GM23248 (cell line): ENCODE measurements around the gene NUP62CL. TPM values are rescaled to one million over a fixed set of nuclear protein-coding genes. Genes with fewer than 3 reads are reported as not detected.

Source experiments
- DNase-seq: peaks from one replicate; pipeline ENCODE4 v3.0.0-alpha.2; 2015
- H2AFZ ChIP-seq: fragments of 200-600 bp; sonication (generic); 2 replicates; pipeline ENCODE4 v1.6.1; 2016; ENCODE audit warnings: antibody characterized with exemption
- H3F3A ChIP-seq: fragments of 200-600 bp; sonication (generic); 2 replicates; pipeline ENCODE4 v1.6.1; 2016; ENCODE audit warnings: mild to moderate bottlenecking, antibody characterized with exemption, mixed run types; ENCODE audit not compliant: insufficient read depth
- H3K27ac ChIP-seq: fragments of 200-600 bp; sonication (generic); 2 replicates; pipeline ENCODE4 v1.5.1; 2016; ENCODE audit warnings: mild to moderate bottlenecking
- H3K27me3 ChIP-seq: fragments of 200-600 bp; sonication (generic); replicated peaks from 2 replicates; pipeline ENCODE4 v1.6.1; 2016; ENCODE audit warnings: mild to moderate bottlenecking; ENCODE audit not compliant: insufficient read depth
- H3K36me3 ChIP-seq: fragments of 200-600 bp; sonication (generic); 2 replicates; pipeline ENCODE4 v1.6.1; 2016; ENCODE audit warnings: low read depth, mild to moderate bottlenecking
- H3K4me1 ChIP-seq: fragments of 200-600 bp; sonication (generic); 2 replicates; pipeline ENCODE4 v1.6.1; 2016; ENCODE audit warnings: mild to moderate bottlenecking; ENCODE audit not compliant: insufficient read depth
- H3K4me2 ChIP-seq: fragments of 200-600 bp; sonication (generic); one replicate; pipeline ENCODE4 v1.6.1; 2016; ENCODE audit warnings: mild to moderate bottlenecking; ENCODE audit not compliant: unreplicated experiment
- H3K4me3 ChIP-seq: fragments of 200-600 bp; sonication (generic); 2 replicates; pipeline ENCODE4 v1.5.1; 2016; ENCODE audit warnings: mild to moderate bottlenecking
- H3K79me2 ChIP-seq: fragments of 200-600 bp; sonication (generic); 2 replicates; pipeline ENCODE4 v1.6.1; 2016; ENCODE audit warnings: mild to moderate bottlenecking; ENCODE audit not compliant: insufficient read depth
- H3K9ac ChIP-seq: fragments of 200-600 bp; sonication (generic); 2 replicates; pipeline ENCODE4 v1.6.1; 2016; ENCODE audit warnings: mild to moderate bottlenecking
- H3K9me2 ChIP-seq: fragments of 200-600 bp; sonication (generic); 2 replicates; pipeline ENCODE4 v1.6.1; 2016; ENCODE audit warnings: mixed run types, mild to moderate bottlenecking, moderate library complexity; ENCODE audit not compliant: insufficient read depth
- H3K9me3 ChIP-seq: fragments of 200-600 bp; sonication (generic); one replicate; pipeline ENCODE4 v1.6.1; 2017; ENCODE audit warnings: low read depth
- H4K20me1 ChIP-seq: fragments of 200-600 bp; sonication (generic); 2 replicates; pipeline ENCODE4 v1.6.0; 2016; ENCODE audit not compliant: insufficient read depth
- EZH2 ChIP-seq: fragments of 200-600 bp; sonication (generic); IDR thresholded peaks from 2 replicates; pipeline ENCODE4 v1.6.1; 2018; ENCODE audit warnings: antibody characterized with exemption, mild to moderate bottlenecking; ENCODE audit not compliant: insufficient read depth, poor library complexity, severe bottlenecking
- EZH2phosphoT487 ChIP-seq: fragments of 200-600 bp; sonication (generic); IDR thresholded peaks from 2 replicates; pipeline ENCODE4 v1.6.1; 2018; ENCODE audit warnings: antibody characterized with exemption, moderate library complexity, mild to moderate bottlenecking, low read depth; ENCODE audit not compliant: insufficient read depth
- WGBS, 2 experiments: methylation state at CpG; one replicate each; pipeline ENCODE4 v1.1.6; 2015 to 2017; ENCODE audit warnings: low lambda C conversion rate in 2 of 2, low coverage in 1 of 2; ENCODE audit errors: missing lambda C conversion rate in 2 of 2; 5-methylcytosine and 5-hydroxymethylcytosine counted together
- in situ Hi-C: fragments of 300-500 bp; cut with MboI; formaldehyde crosslinking; loops from 2 replicates; pipeline ENCODE4 v1.15.0; 2020
- polyA plus RNA-seq: library from polyadenylated mRNA; unstranded; fragments of >200 nt; fragmentation: Nextera tagmentation; extraction: Ambion mirVana; gene quantifications from 2 replicates; pipeline ENCODE4 v1.2.1, GENCODE V29; 2016
- total RNA-seq: library from RNA; depleted of rRNA; stranded (reverse); fragments of >200 nt; shearing (Covaris generic); gene quantifications from 2 replicates; pipeline ENCODE4 v1.2.3, GENCODE V29; 2014

NUP62CL gene
- total and polyA plus RNA-seq, 2 experiments from 2014 or later: not detected

GRCh38 chrX:107154787-107155620 is 51.2 kb downstream of the NUP62CL start:
- in situ Hi-C loops: no loop called here
- TF ChIP-seq EZH2phosphoT487 (no peak), EZH2 (no peak)
- Histone ChIP-seq H3K4me2 (no peak overlapping the region), H3F3A (no peaks in the 10 kb centered on the region), H3K9ac (no peak overlapping the region), H3K36me3 (no peaks in the 10 kb centered on the region), H3K27me3 (no peaks in the 10 kb centered on the region), H3K4me1 (no peaks in the 10 kb centered on the region), H3K79me2 (no peaks in the 10 kb centered on the region), H3K9me2 (no peaks in the 10 kb centered on the region), H3K27ac (no peak overlapping the region), H3K4me3 (no peak overlapping the region), H3K9me3 (no peaks in the 10 kb centered on the region), H2AFZ (no peak overlapping the region), H4K20me1 (no peaks in the 10 kb centered on the region)
- 55 to 56% methylated on average over 4 to 5 of the region's 6 CpGs for WGBS, 2 experiments
- peak; percentile 10 for DNase-seq

- Histone ChIP-seq H2AFZ (no peak overlapping the region), H4K20me1 (no peaks in the 10 kb centered on the region), H3K4me3 (no peak overlapping the region), H3K79me2 (no peaks in the 10 kb centered on the region), H3K9me2 (no peaks in the 10 kb centered on the region), H3K4me1 (no peaks in the 10 kb centered on the region), H3K9me3 (no peaks in the 10 kb centered on the region), H3K27ac (no peak overlapping the region), H3K9ac (no peak overlapping the region), H3K27me3 (no peaks in the 10 kb centered on the region), H3K4me2 (no peak overlapping the region), H3K36me3 (no peaks in the 10 kb centered on the region), H3F3A (no peaks in the 10 kb centered on the region)
- 83 to 87% methylated on average over 5 of the region's 5 CpGs for WGBS, 2 experiments
- TF ChIP-seq EZH2phosphoT487 (no peak), EZH2 (no peak)
- no peak for DNase-seq
- in situ Hi-C loops: no loop called here
Measured at GRCh38 chrX:107153005-107153404, 53.2 kb downstream of the NUP62CL start.

- peak; percentile 14 for DNase-seq
- Histone ChIP-seq H3F3A (no peaks in the 10 kb centered on the region), H3K9me3 (no peaks in the 10 kb centered on the region), H3K79me2 (no peaks in the 10 kb centered on the region), H3K9me2 (no peaks in the 10 kb centered on the region), H3K9ac (no peak overlapping the region), H3K4me3 (no peak overlapping the region), H3K4me2 (no peak overlapping the region), H3K27me3 (no peaks in the 10 kb centered on the region), H3K27ac (no peak overlapping the region), H2AFZ (no peak overlapping the region), H4K20me1 (no peaks in the 10 kb centered on the region), H3K36me3 (no peaks in the 10 kb centered on the region), H3K4me1 (no peaks in the 10 kb centered on the region)
- TF ChIP-seq EZH2 (no peak), EZH2phosphoT487 (no peak)
- in situ Hi-C loops: no loop called here
Measured at GRCh38 chrX:107146670-107147069, 59.6 kb downstream of the NUP62CL start.

- H3K27ac ChIP-seq: peak overlapping the region; percentile 35; the same call in 1 of the 2 replicates
- H3F3A ChIP-seq: peaks cover 3% of the 10 kb centered on the region; the same call in 1 of the 2 replicates
- no peaks in the 10 kb centered on the region for H3K79me2 ChIP-seq
- no peaks in the 10 kb centered on the region for H3K9me2 ChIP-seq
- H4K20me1 ChIP-seq: no peaks in the 10 kb centered on the region
- no peak for TF ChIP-seq EZH2
- TF ChIP-seq EZH2phosphoT487: no peak
- H3K36me3 ChIP-seq: no peaks in the 10 kb centered on the region
- in situ Hi-C loops: no loop called here
- peak overlapping the region; percentile 48 for H3K4me2 ChIP-seq
- no peak overlapping the region for H3K9ac ChIP-seq
- WGBS, 2 experiments: 80 to 100% methylated on average over 1 of the region's 1 CpG
- H3K27me3 ChIP-seq: no peaks in the 10 kb centered on the region
- H3K4me1 ChIP-seq: peaks cover 14% of the 10 kb centered on the region
- H3K9me3 ChIP-seq: no peaks in the 10 kb centered on the region
- no peak for DNase-seq
- peak overlapping the region; percentile 40; the same call in 1 of the 2 replicates for H3K4me3 ChIP-seq
- H2AFZ ChIP-seq: peak overlapping the region; percentile 68
Measured at GRCh38 chrX:107135965-107136307, 70.3 kb downstream of the NUP62CL start.
